ENCODE measurements around the gene KRT81.

The KRT81 gene

DNA sequence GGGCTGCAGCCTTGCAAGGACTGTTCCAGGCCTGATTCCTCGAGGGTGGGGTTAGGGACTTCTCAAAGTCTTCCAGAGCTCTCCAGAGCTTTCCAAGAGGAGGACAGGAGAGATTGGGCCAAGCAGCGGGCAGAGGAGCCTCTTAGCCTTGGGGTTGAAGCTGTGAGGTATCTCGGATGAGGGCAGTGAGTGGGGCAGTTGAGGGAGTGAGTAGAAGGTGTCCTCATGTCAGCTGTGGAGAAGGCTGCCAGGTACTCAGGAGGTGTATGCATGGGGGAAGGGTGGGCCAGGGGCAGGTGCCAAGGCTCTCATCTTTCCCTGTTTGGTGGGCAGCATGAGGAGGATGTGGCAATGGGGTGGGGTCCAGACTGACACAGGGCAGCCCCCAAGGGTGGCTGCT is 22.1 kb upstream of the KRT81 start:
- intact Hi-C loops (cut with DNase I; ENCODE audit: low total_unique reads): no loop called here
- DNase-seq: peak in 1 of 2 donors; percentile 40
- Histone ChIP-seq H3K36me3 (no peaks in the 10 kb centered on the region), H3K27me3 (peaks cover 0 to 4% of the 10 kb centered on the region in 2 donors), H3K9me3 (no peaks in the 10 kb centered on the region), H3K27ac (no peak overlapping the region), H3K4me3 (no peak overlapping the region), H3K4me1 (peaks cover 0 to 11% (median 7%) of the 10 kb centered on the region in 4 donors)
- TF ChIP-seq, protein P1, sequence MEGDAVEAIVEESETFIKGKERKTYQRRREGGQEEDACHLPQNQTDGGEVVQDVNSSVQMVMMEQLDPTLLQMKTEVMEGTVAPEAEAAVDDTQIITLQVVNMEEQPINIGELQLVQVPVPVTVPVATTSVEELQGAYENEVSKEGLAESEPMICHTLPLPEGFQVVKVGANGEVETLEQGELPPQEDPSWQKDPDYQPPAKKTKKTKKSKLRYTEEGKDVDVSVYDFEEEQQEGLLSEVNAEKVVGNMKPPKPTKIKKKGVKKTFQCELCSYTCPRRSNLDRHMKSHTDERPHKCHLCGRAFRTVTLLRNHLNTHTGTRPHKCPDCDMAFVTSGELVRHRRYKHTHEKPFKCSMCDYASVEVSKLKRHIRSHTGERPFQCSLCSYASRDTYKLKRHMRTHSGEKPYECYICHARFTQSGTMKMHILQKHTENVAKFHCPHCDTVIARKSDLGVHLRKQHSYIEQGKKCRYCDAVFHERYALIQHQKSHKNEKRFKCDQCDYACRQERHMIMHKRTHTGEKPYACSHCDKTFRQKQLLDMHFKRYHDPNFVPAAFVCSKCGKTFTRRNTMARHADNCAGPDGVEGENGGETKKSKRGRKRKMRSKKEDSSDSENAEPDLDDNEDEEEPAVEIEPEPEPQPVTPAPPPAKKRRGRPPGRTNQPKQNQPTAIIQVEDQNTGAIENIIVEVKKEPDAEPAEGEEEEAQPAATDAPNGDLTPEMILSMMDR (IDR thresholded peaks at IDR 0.05): no peak

DNA sequence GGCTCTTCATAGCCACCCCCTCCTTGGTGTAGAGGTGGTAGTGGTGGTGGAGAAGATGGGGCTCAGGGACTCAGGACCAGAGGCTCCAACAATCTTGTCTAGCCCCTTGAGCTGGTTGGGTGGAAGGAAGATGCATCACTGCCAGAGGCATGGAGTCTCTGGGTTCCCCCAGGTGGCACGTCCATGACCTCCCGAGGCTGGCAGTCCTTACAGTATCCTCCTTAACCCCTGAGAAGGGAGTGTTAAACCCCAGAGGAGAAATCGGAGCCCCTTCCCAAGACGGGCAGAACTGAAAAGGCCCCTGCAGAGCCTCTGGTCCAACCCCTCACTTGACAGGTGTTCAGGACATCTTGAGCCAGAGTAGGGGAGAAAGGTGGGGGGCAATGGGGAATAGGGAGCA is 20.8 kb upstream of the KRT81 start:
- TF ChIP-seq, protein P1 (IDR thresholded peaks at IDR 0.05): no peak
- DNase-seq: peak in 1 of 2 donors; percentile 31
- Histone ChIP-seq H3K4me1 (peaks cover 0 to 20% (median 12%) of the 10 kb centered on the region in 4 donors), H3K27me3 (peaks cover 0 to 4% of the 10 kb centered on the region in 2 donors), H3K9me3 (no peaks in the 10 kb centered on the region), H3K27ac (no peak overlapping the region), H3K4me3 (no peak overlapping the region), H3K36me3 (no peaks in the 10 kb centered on the region)
- intact Hi-C loops (cut with DNase I; ENCODE audit: low total_unique reads): no loop called here

DNA sequence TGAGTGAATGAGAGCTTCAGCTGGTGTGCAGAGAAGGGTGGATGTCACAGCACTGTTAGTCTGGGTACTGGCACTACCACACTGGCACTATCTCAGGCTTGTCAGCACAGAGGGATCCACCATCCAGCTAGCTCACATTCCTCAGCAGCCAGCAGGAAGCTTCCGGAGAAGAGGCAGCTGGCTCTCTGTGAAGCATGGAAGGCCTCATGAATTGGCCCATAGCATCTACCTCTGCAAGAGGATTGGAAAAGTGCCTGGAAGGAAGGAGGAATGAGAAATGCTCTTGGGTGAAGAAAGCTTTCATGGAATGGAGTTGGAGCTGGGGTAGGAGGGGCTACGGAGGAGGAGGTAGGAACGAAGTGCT is 19.9 kb upstream of the KRT81 start:
- Histone ChIP-seq H3K27ac (no peak overlapping the region), H3K9me3 (no peaks in the 10 kb centered on the region), H3K36me3 (no peaks in the 10 kb centered on the region), H3K27me3 (peaks cover 0 to 4% of the 10 kb centered on the region in 2 donors), H3K4me3 (no peak overlapping the region), H3K4me1 (peaks cover 0 to 20% (median 12%) of the 10 kb centered on the region in 4 donors)
- peak in 1 of 2 donors; percentile 27 for DNase-seq
- TF ChIP-seq, protein P1 (IDR thresholded peaks at IDR 0.05): no peak
- intact Hi-C loops (cut with DNase I; ENCODE audit: low total_unique reads): no loop called here

DNA sequence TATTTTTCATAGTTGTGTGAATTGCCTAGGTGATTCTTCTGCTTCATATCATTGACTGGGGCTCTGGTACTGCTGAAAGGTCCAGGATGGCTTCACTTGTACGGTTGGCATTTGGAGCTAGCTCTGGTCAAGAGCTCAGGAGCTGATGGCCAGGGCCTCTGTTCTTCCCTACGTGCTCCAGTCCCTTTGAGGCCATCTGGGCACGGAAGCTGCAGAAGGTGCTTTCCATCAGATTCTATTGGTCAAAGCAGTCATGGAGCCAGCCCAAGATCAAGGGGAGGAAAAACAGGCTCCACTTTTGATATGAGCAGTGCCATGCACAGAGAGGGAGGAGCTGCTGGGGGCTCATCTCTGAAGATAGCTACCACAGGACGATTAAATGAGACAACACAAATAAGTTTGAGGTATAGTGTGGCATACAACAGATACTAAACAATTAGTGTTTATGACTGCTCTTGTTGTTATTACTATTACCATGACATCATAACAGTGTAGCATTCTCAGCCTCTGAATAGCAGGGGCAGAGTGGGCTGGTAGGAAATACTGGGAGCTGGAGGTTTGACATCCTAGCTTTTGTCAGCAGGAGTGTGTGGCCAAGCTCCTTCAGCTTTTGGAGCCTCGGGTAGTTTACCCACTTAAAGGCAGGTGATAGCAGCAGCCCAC is 19.4 kb upstream of the KRT81 start:
- intact Hi-C loops (cut with DNase I; ENCODE audit: low total_unique reads): no loop called here
- Histone ChIP-seq H3K27me3 (peaks cover 0 to 4% of the 10 kb centered on the region in 2 donors), H3K27ac (no peak overlapping the region), H3K36me3 (no peaks in the 10 kb centered on the region), H3K4me1 (peaks cover 0 to 20% (median 12%) of the 10 kb centered on the region in 4 donors), H3K9me3 (no peaks in the 10 kb centered on the region), H3K4me3 (no peak overlapping the region)
- TF ChIP-seq, protein P1 (IDR thresholded peaks at IDR 0.05): no peak
- peak in 1 of 2 donors; percentile 33 for DNase-seq

DNA sequence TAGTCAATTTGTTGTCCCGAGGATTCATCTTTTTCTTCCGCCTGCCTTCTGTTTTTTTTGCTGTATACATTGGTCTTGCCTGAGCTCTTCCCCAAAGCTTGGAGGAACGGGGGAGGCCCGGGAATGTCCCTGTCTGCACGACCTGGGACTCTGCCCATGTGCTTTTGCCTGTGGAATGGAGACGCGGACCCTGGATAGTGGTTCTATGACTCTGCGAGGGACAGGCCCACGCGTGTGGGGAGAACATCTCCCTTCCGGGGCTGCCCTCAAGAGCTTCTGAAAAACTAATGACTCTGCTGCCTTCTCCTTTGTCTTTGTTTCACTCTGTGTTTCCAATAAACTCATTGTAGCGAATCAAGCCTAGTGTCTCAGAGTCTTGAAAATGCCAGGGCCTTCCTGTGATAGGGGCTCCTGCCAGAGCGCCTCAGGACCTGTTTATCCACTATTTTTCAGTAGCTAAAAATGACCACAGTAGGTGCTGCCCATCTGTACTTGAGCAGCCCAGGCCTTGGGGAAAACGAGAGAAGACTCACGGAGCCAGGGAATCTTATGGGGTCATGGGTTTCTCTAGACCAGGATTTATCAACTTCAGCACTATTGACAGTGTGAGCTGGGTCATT is 17.6 kb upstream of the KRT81 start:
- TF ChIP-seq, protein P1 (IDR thresholded peaks at IDR 0.05): no peak
- H3K27me3 ChIP-seq: no peaks in the 10 kb centered on the region
- no peaks in the 10 kb centered on the region for H3K36me3 ChIP-seq
- intact Hi-C loops (cut with DNase I; ENCODE audit: low total_unique reads): no loop called here
- no peaks in the 10 kb centered on the region for H3K9me3 ChIP-seq
- peak in 1 of 2 donors; percentile 33 for DNase-seq
- H3K4me3 ChIP-seq: peak overlapping the region; percentile 48 to 59
- peaks cover 0 to 20% (median 12%) of the 10 kb centered on the region in 4 donors for H3K4me1 ChIP-seq
- peak overlapping the region; percentile 25 to 56 for H3K27ac ChIP-seq

Measured in tibial artery (tissue), 4 donors.